HG03469 (cell line): ENCODE data around the gene TBKBP1.

Experiments used
- ATAC-seq: cut with Tn5 transposase; IDR thresholded peaks from one replicate; pipeline ENCODE4 v1.9.1; 2021; ENCODE audit warnings: mild to moderate bottlenecking, moderate library complexity, moderate number of reproducible peaks; ENCODE audit not compliant: unreplicated experiment

TBKBP1 gene

DNA sequence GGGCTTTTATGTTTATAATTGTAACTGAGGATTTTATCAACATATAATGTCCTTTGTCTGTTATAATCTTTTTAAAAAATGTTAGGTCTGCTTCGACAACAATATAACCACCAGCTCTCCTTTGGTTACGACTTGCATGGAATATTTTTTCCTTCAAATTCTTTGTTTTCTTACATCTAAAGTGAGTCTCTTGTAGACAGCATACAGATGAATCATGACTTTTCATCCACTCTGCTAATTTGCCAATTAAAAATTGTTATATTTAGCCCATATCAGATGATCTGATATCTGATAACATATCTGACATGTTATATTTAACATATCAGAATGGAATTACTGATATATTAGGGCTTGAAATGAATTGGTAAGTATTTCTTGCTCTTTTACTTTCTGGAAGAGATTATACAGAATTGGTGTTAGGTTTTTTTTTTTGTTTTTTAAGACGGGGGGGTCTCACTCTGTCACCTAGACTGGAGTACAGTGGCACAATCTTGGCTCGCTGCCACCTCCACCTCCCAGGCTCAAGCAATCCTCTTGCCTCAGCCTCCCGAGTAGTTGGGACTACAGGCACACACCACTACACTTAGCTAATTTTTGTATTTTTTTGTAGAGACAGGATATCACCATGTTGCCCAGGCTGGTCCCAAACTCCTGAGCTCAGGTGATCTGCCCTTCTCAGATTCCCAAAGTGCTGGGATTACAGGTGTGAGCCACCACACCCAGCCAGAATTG, 66.6 kb downstream of the TBKBP1 start:
- no peak for ATAC-seq
